BLaER1 (cell line): ENCODE measurements around the gene DHX35.
"Not testable (repeated sequence)": the region's sequence is repeated elsewhere in the genome, so short reads cannot be mapped to it uniquely, and the experiment has no call there.

Experiments used
- H3K27ac ChIP-seq: shearing (Covaris generic); formaldehyde crosslinking; 2 replicates; pipeline ENCODE4 v1.8.1; 2022
- H3K27me3 ChIP-seq: shearing (Covaris generic); formaldehyde crosslinking; 2 replicates; pipeline ENCODE4 v1.8.1; 2022
- H3K36me3 ChIP-seq: shearing (Covaris generic); formaldehyde crosslinking; 2 replicates; pipeline ENCODE4 v1.8.1; 2022
- H3K4me1 ChIP-seq: shearing (Covaris generic); formaldehyde crosslinking; 2 replicates; pipeline ENCODE4 v1.8.1; 2022
- H3K4me2 ChIP-seq: shearing (Covaris generic); formaldehyde crosslinking; 2 replicates; pipeline ENCODE4 v1.8.1; 2022
- H3K4me3 ChIP-seq: shearing (Covaris generic); formaldehyde crosslinking; 2 replicates; pipeline ENCODE4 v1.8.1; 2022
- H3K9ac ChIP-seq: shearing (Covaris generic); formaldehyde crosslinking; 2 replicates; pipeline ENCODE4 v1.8.1; 2022
- H3K9me3 ChIP-seq: shearing (Covaris generic); formaldehyde crosslinking; 2 replicates; pipeline ENCODE4 v1.8.1; 2022
- H4K20me1 ChIP-seq: shearing (Covaris generic); formaldehyde crosslinking; 2 replicates; pipeline ENCODE4 v1.8.1; 2022
- Cebpa-rat ChIP-seq: shearing (Covaris generic); IDR thresholded peaks from 2 replicates; pipeline ENCODE4 v1.8.1; 2022

Gene DHX35

GRCh38 chr20:38986663-38987062 lies 24.5 kb downstream of the DHX35 start:
- Histone ChIP-seq H3K4me3 (no peak overlapping the region), H3K9me3 (no peaks in the 10 kb centered on the region), H3K36me3 (peaks cover 43% of the 10 kb centered on the region), H3K27ac (peak overlapping the region; percentile 42), H3K4me1 (peaks cover 38% of the 10 kb centered on the region), H3K27me3 (no peaks in the 10 kb centered on the region), H3K9ac (no peak overlapping the region), H4K20me1 (no peaks in the 10 kb centered on the region), H3K4me2 (peak overlapping the region; percentile 87)
- no peak for TF ChIP-seq Cebpa-rat

- no peak for TF ChIP-seq Cebpa-rat
- Histone ChIP-seq H3K4me1 (peaks cover 38% of the 10 kb centered on the region), H3K9ac (peak overlapping the region; percentile 57), H4K20me1 (no peaks in the 10 kb centered on the region), H3K9me3 (no peaks in the 10 kb centered on the region), H3K36me3 (peaks cover 49% of the 10 kb centered on the region), H3K4me3 (peak overlapping the region; percentile 49), H3K4me2 (peak overlapping the region; percentile 87), H3K27me3 (no peaks in the 10 kb centered on the region), H3K27ac (peak overlapping the region; percentile 54)
Observed at GRCh38 chr20:38987777-38988176, 25.6 kb downstream of the DHX35 start.

DNA sequence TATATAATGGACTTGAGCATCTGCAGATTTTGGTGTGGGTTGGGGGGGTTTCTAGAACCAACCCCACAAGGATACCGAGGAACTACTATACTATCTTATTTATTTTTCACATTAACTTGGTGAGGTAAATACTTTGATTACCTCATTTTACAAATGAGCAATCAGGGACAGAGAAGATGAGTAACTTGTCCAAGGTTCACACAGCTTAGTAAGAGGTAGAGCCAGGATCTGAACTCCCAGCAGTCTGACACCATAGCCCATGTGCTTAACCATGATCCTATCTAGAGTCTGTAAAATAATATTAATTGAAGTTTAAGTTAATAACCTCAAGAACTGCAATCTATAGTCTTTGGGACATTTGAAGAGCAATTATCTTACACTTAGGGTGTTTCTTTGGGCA lies 28.6 kb downstream of the DHX35 start:
- no peaks in the 10 kb centered on the region for H3K27me3 ChIP-seq
- peaks cover 51% of the 10 kb centered on the region for H3K36me3 ChIP-seq
- H3K4me3 ChIP-seq: no peak overlapping the region
- H3K9ac ChIP-seq: no peak overlapping the region
- H4K20me1 ChIP-seq: no peaks in the 10 kb centered on the region
- TF ChIP-seq Cebpa-rat: no peak
- H3K9me3 ChIP-seq: no peaks in the 10 kb centered on the region
- H3K4me1 ChIP-seq: peaks cover 26% of the 10 kb centered on the region
- H3K4me2 ChIP-seq: no peak overlapping the region
- no peak overlapping the region for H3K27ac ChIP-seq

GRCh38 chr20:38991814-38992704 lies 29.9 kb downstream of the DHX35 start:
- Histone ChIP-seq H3K9ac (no peak overlapping the region), H3K27ac (no peak overlapping the region), H3K4me3 (no peak overlapping the region), H3K36me3 (peaks cover 64% of the 10 kb centered on the region), H3K4me2 (no peak overlapping the region), H3K9me3 (no peaks in the 10 kb centered on the region), H4K20me1 (no peaks in the 10 kb centered on the region), H3K4me1 (peaks cover 15% of the 10 kb centered on the region), H3K27me3 (no peaks in the 10 kb centered on the region)
- TF ChIP-seq Cebpa-rat: no peak

DNA sequence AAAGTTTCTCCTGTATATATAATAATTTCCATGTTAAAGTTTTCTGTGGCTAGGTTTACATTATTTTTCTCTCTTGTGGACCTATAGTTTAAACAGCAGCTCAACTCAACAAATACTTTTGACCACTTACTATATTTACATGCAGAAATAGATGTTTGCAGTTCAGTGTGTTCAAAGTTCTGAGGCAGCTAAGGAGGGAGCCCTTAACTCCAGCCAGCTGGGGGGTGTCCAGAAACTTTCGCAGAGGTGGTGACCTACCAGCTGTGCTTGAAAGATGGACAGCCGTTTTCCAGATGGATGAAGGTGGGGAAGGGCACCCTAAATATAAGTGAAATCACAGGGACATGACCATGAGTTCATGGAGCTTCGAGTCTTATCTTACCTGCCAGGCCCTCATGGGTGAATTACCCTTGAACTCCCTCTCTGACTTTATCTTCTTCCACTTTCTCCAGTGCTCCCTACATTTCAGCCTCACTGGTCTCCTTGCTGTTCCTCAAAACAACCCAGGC lies 33.4 kb downstream of the DHX35 start:
- TF ChIP-seq Cebpa-rat: no peak

DNA sequence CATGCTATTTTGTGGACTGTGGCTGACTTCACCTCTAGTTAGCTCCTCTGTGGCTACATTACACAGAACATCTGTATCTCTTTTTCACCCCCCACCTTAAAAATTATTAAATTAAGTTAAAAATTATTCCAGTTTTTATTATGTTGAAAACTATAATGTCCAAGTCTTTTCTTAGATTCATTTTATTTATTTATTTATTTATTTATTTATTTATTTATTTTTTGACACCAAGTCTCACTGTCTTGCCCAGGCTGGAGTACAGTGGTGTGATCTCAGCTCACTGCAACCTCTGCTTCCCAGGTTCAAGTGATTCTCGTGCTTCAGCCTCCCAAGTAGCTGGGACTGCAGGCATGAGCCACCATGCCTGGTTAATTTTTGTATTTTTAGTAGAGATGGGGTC lies 34.7 kb downstream of the DHX35 start:
- not testable (repeated sequence) for H3K27me3 ChIP-seq, H4K20me1 ChIP-seq, H3K9me3 ChIP-seq, H3K4me1 ChIP-seq, H3K9ac ChIP-seq, H3K4me3 ChIP-seq, H3K27ac ChIP-seq, H3K4me2 ChIP-seq
- peaks cover 79% of the 10 kb centered on the region for H3K36me3 ChIP-seq

More for the DNA sequence above, 33.4 kb downstream of the DHX35 start:
- no peaks in the 10 kb centered on the region for H3K4me1 ChIP-seq
- no peak overlapping the region for H3K9ac ChIP-seq
- H3K4me2 ChIP-seq: no peak overlapping the region
- H3K36me3 ChIP-seq: peaks cover 82% of the 10 kb centered on the region
- no peak overlapping the region for H3K4me3 ChIP-seq
- H3K27ac ChIP-seq: no peak overlapping the region
- H3K27me3 ChIP-seq: no peaks in the 10 kb centered on the region
- H3K9me3 ChIP-seq: no peaks in the 10 kb centered on the region
- H4K20me1 ChIP-seq: no peaks in the 10 kb centered on the region

DNA sequence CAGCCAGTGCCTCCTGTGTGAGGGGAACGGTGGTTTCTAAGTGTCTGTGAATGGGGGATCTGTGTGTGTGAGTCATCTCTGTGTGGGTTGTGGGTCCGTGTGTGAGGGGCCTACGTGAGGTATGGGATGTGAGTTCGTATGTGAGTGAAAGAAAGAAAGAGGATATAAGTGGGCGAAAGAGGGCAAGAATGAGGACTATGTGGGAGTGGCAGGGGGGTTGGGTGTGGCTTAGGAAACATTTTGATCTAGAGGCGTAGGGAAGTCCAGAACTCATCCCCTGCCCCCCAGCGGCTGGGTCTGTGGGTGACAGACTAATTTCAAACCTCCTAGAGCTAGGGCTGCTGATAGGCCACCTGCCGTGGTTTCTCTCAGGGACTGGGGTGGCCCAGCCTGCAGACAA lies 35.5 kb downstream of the DHX35 start:
- Histone ChIP-seq H3K9me3 (no peaks in the 10 kb centered on the region), H3K4me2 (no peak overlapping the region), H3K27me3 (no peaks in the 10 kb centered on the region), H3K9ac (no peak overlapping the region), H3K4me3 (no peak overlapping the region), H3K27ac (no peak overlapping the region), H4K20me1 (no peaks in the 10 kb centered on the region), H3K36me3 (peaks cover 82% of the 10 kb centered on the region), H3K4me1 (no peaks in the 10 kb centered on the region)
- TF ChIP-seq Cebpa-rat: no peak

DNA sequence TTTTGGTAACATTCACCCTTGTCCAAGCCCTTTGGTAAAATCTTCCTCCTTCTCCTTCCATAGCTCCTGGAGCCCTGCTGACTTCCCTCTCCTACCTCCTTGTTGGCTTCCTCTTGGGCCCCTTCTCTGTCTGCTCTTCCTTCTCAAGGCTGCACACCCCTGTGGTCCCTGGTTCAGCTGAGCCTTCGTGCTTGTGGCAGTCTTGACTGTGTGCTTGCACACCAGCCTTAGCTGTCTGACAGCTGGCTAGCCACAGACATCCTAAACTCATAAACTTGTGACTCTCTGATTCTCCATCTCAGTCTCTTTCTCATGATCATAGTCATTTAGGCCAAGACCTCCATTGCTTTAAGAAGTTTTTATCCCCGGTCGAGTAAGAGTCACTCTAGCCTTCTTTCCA lies 37.1 kb downstream of the DHX35 start:
- H3K27ac ChIP-seq: no peak overlapping the region
- peaks cover 93% of the 10 kb centered on the region for H3K36me3 ChIP-seq
- no peak overlapping the region for H3K4me3 ChIP-seq
- H3K9ac ChIP-seq: no peak overlapping the region
- no peaks in the 10 kb centered on the region for H3K9me3 ChIP-seq
- no peaks in the 10 kb centered on the region for H4K20me1 ChIP-seq
- no peaks in the 10 kb centered on the region for H3K4me1 ChIP-seq
- H3K4me2 ChIP-seq: no peak overlapping the region
- H3K27me3 ChIP-seq: no peaks in the 10 kb centered on the region
- TF ChIP-seq Cebpa-rat: no peak

- Histone ChIP-seq H4K20me1 (no peaks in the 10 kb centered on the region), H3K27me3 (no peaks in the 10 kb centered on the region), H3K4me1 (no peaks in the 10 kb centered on the region), H3K4me2 (no peak overlapping the region), H3K36me3 (peaks cover 95% of the 10 kb centered on the region), H3K9ac (no peak overlapping the region), H3K4me3 (no peak overlapping the region), H3K9me3 (no peaks in the 10 kb centered on the region), H3K27ac (no peak overlapping the region)
- no peak for TF ChIP-seq Cebpa-rat
Observed at GRCh38 chr20:38999965-39000910, 38.1 kb downstream of the DHX35 start.

GRCh38 chr20:39004508-39004907 lies 42.4 kb downstream of the DHX35 start:
- H3K27ac ChIP-seq: no peak overlapping the region
- no peaks in the 10 kb centered on the region for H4K20me1 ChIP-seq
- H3K27me3 ChIP-seq: no peaks in the 10 kb centered on the region
- no peak overlapping the region for H3K4me3 ChIP-seq
- TF ChIP-seq Cebpa-rat: no peak
- H3K9ac ChIP-seq: no peak overlapping the region
- peaks cover 95% of the 10 kb centered on the region for H3K36me3 ChIP-seq
- H3K4me2 ChIP-seq: no peak overlapping the region
- H3K9me3 ChIP-seq: no peaks in the 10 kb centered on the region
- H3K4me1 ChIP-seq: peaks cover 7% of the 10 kb centered on the region
